Measurements from ENCODE around the gene XKR7. TPM values are rescaled to one million over a fixed set of nuclear protein-coding genes. Genes with fewer than 3 reads are reported as not detected.

XKR7 gene
- total and polyA plus RNA-seq, 2 donors (not counting 1 experiment from before 2014, with no cell fraction given) = 0.05 to 0.12 TPM

DNA sequence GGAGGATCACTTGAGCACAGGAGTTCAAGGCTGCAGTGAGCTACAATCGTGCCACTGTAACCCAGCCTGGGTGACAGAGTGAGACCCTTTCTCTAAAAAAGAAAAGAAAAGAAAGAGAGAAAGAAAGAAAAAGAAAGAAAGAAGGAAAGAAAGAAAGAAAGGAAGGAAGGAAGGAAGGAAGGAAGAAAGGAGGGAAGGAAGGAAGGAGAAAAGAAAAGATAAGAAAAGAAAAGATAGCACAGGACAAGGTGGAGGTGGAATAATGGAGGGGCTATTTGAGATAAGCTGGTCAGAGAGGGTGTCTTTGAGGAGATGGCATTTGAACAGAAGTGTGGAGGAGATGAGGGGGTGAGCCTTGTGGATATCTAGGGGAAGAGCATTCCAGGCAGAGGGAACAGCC is 13.5 kb upstream of the XKR7 start:
- no peaks in the 10 kb centered on the region for H3K9me3 ChIP-seq (ENCODE audit: control extremely low read depth in 1 of 3, control insufficient read depth in 2 of 3, insufficient read depth in 1 of 3, low read length in 2 of 3)
- Mint-ChIP-seq H3K4me1 (peaks cover 24% of the 10 kb centered on the region), H3K27me3 (peaks cover 26% of the 10 kb centered on the region), H3K4me3 (no peak overlapping the region), H3K9me3 (ENCODE audit: insufficient read depth) (no peaks in the 10 kb centered on the region), H3K27ac (no peak overlapping the region)
- intact Hi-C loops (cut with micrococcal nuclease) = no loop called here
- no peak for ATAC-seq (ENCODE audit: low read depth)
- H3K4me1 ChIP-seq (ENCODE audit: control insufficient read depth in 2 of 2, insufficient read depth in 2 of 2, low read length in 2 of 2) = peaks cover 14 to 18% of the 10 kb centered on the region in 2 donors
- no peak overlapping the region for H3K4me3 ChIP-seq (ENCODE audit: control extremely low read depth in 1 of 5, extremely low read depth in 1 of 5, insufficient read depth in 1 of 5, low read depth in 2 of 5, low read length in 4 of 5)
- POLR2A ChIA-PET = no interaction called here
- H2AFZ ChIP-seq (ENCODE audit: insufficient read depth, low read depth, low read length, poor library complexity, severe bottlenecking) = no peak overlapping the region
- H3K36me3 ChIP-seq (replicated peaks in 1 of 2; ENCODE audit: control extremely low read depth in 1 of 2, control insufficient read depth in 1 of 2, extremely low read depth in 1 of 2, insufficient read depth in 2 of 2, low read length in 1 of 2) = peaks cover 0 to 8% of the 10 kb centered on the region in 2 experiments
- CTCF ChIA-PET = interaction anchor here (0.6 to 7.4 kb wide), 3 partner anchors 78 to 137 kb away, joined by 3 to 187 read pairs (median 24); no protein-coding TSS in a partner anchor
- no peak overlapping the region for H3K27ac ChIP-seq (ENCODE audit: low read length in 2 of 2)
- DNase-seq = no peak
- peaks cover 0 to under 1% (median 0%) of the 10 kb centered on the region in 4 experiments for H3K27me3 ChIP-seq (replicated peaks in 1 of 4; ENCODE audit: control extremely low read depth in 1 of 4, control insufficient read depth in 3 of 4, insufficient read depth in 4 of 4, low read length in 3 of 4)
- WGBS (ENCODE audit: insufficient coverage) = no CpG with 5 or more reads among the region's 1 CpG
- no peak overlapping the region for H3K4me2 ChIP-seq (replicated peaks; ENCODE audit: low read depth, low read length, poor library complexity, severe bottlenecking)
- no peak overlapping the region for H3K9ac ChIP-seq (ENCODE audit: low read length)
- H3K79me2 ChIP-seq (ENCODE audit: control insufficient read depth, insufficient read depth, low read length) = peaks cover 23% of the 10 kb centered on the region
- H4K20me1 ChIP-seq (ENCODE audit: control insufficient read depth, insufficient read depth, low read length, poor library complexity, severe bottlenecking) = peaks cover 22% of the 10 kb centered on the region
- TF ChIP-seq EZH2 (IDR thresholded peaks at IDR 0.05; ENCODE audit: borderline replicate concordance, insufficient read depth, low read depth, low read length, poor library complexity, severe bottlenecking) = no peak

DNA sequence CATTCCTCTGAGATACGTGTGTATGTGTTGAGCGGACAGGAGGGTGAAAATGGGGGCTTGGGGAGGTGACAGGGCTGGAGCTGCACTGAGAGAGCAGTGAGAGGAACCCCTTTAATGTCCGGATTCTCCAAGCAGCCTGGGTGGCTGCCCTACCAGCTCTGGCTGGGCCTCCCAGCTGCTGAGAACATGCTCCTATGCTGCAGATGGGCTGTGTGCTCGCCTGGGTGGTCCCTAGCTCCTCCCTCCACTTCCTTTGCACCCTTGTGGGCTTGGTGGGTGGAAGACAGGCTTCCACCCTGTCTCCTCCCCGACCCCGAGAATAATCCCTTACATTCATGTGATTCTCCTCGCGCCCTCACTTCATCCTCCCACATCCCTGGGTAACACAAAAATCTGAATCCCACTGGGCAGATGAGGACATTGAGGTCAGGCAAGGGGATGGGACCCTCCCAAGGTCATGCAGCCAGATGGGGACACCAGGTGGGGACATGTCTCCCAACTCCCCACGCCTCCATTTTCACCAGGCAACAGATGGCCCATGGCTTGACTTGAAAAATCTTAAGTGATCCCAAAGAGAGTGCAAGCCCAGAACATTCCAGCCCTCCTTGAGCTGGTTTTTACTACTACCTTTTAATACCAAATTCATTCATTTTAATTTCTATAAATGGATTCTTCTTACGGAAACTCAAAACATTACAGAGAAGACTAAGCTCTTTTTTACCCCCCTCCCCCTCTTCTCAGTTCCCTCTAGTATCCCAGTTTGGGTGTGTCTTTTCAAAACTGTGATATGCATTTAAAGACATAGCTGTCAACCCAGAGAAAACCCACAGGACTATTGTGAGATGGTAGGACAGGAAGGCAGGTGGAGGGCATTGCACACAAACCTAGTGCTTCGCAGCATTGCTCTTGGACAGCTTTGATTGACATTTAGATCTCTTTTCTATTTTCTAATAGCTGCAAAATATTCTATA is 11.1 kb upstream of the XKR7 start:
- Histone ChIP-seq H3K9me3 (ENCODE audit: control extremely low read depth in 1 of 3, control insufficient read depth in 2 of 3, insufficient read depth in 1 of 3, low read length in 2 of 3) (no peaks in the 10 kb centered on the region), H3K9ac (ENCODE audit: low read length) (no peak overlapping the region), H3K27me3 (replicated peaks in 1 of 4; ENCODE audit: control extremely low read depth in 1 of 4, control insufficient read depth in 3 of 4, insufficient read depth in 4 of 4, low read length in 3 of 4) (peaks cover 0 to 8% (median 2%) of the 10 kb centered on the region in 4 experiments), H3K79me2 (ENCODE audit: control insufficient read depth, insufficient read depth, low read length) (no peaks in the 10 kb centered on the region), H3K36me3 (replicated peaks in 1 of 2; ENCODE audit: control extremely low read depth in 1 of 2, control insufficient read depth in 1 of 2, extremely low read depth in 1 of 2, insufficient read depth in 2 of 2, low read length in 1 of 2) (no peaks in the 10 kb centered on the region), H2AFZ (ENCODE audit: insufficient read depth, low read depth, low read length, poor library complexity, severe bottlenecking) (no peak overlapping the region), H3K4me1 (ENCODE audit: control insufficient read depth in 2 of 2, insufficient read depth in 2 of 2, low read length in 2 of 2) (no peaks in the 10 kb centered on the region), H3K4me3 (ENCODE audit: control extremely low read depth in 1 of 5, extremely low read depth in 1 of 5, insufficient read depth in 1 of 5, low read depth in 2 of 5, low read length in 4 of 5) (no peak overlapping the region), H3K4me2 (replicated peaks; ENCODE audit: low read depth, low read length, poor library complexity, severe bottlenecking) (no peak overlapping the region), H4K20me1 (ENCODE audit: control insufficient read depth, insufficient read depth, low read length, poor library complexity, severe bottlenecking) (no peaks in the 10 kb centered on the region), H3K27ac (ENCODE audit: low read length in 2 of 2) (no peak overlapping the region)
- TF ChIP-seq, protein P1, sequence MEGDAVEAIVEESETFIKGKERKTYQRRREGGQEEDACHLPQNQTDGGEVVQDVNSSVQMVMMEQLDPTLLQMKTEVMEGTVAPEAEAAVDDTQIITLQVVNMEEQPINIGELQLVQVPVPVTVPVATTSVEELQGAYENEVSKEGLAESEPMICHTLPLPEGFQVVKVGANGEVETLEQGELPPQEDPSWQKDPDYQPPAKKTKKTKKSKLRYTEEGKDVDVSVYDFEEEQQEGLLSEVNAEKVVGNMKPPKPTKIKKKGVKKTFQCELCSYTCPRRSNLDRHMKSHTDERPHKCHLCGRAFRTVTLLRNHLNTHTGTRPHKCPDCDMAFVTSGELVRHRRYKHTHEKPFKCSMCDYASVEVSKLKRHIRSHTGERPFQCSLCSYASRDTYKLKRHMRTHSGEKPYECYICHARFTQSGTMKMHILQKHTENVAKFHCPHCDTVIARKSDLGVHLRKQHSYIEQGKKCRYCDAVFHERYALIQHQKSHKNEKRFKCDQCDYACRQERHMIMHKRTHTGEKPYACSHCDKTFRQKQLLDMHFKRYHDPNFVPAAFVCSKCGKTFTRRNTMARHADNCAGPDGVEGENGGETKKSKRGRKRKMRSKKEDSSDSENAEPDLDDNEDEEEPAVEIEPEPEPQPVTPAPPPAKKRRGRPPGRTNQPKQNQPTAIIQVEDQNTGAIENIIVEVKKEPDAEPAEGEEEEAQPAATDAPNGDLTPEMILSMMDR (IDR thresholded peaks at IDR 0.05) = no peak
- TF ChIP-seq EZH2 (IDR thresholded peaks at IDR 0.05; ENCODE audit: borderline replicate concordance, insufficient read depth, low read depth, low read length, poor library complexity, severe bottlenecking) = no peak
- intact Hi-C loops (cut with micrococcal nuclease) = no loop called here
- Mint-ChIP-seq H3K4me1 (peaks cover 3% of the 10 kb centered on the region), H3K27ac (no peak overlapping the region), H3K27me3 (peaks cover 37% of the 10 kb centered on the region), H3K4me3 (no peak overlapping the region), H3K9me3 (ENCODE audit: insufficient read depth) (no peaks in the 10 kb centered on the region)
- no peak for ATAC-seq (ENCODE audit: low read depth)
- ChIA-PET POLR2A (no interaction called here), CTCF (interaction anchor here (1.3 to 1.5 kb wide), 3 partner anchors 95 to 110 kb away, joined by 3 to 10 read pairs (median 4); no protein-coding TSS in a partner anchor)
- WGBS (ENCODE audit: insufficient coverage) = 80% methylated on average over 8 of the region's 11 CpGs
- DNase-seq = no peak

All from B cell (primary cell).